SJSA1 (cell line): ENCODE measurements around the gene EIF4G3. TPM values are rescaled to one million over a fixed set of nuclear protein-coding genes. Genes with fewer than 3 reads are reported as not detected.
A peak's percentile ranks its signal among the peaks of the same experiment; 100 is the strongest.

Experiments
- DNase-seq, 2 experiments: peaks; one replicate each; pipeline ENCODE4 v3.0.0-alpha.2; 2015 to 2020; ENCODE audit warnings: low spot score in 2 of 2, low read depth in 1 of 2
- H3K27ac ChIP-seq: fragments of 250-450 bp; sonication (Bioruptor Pico); 2 replicates; pipeline ENCODE4 v1.5.1; 2020; ENCODE audit warnings: mild to moderate bottlenecking, moderate library complexity
- H3K27me3 ChIP-seq: fragments of 250-450 bp; sonication (Bioruptor Pico); replicated peaks from 2 replicates; pipeline ENCODE4 v1.5.1; 2020; ENCODE audit warnings: mild to moderate bottlenecking, moderate library complexity
- H3K36me3 ChIP-seq: fragments of 250-450 bp; sonication (Bioruptor Pico); 2 replicates; pipeline ENCODE4 v1.5.1; 2020; ENCODE audit warnings: mild to moderate bottlenecking
- H3K4me1 ChIP-seq: fragments of 250-450 bp; sonication (Bioruptor Pico); replicated peaks from 2 replicates; pipeline ENCODE4 v1.6.1; 2021; ENCODE audit warnings: mild to moderate bottlenecking
- H3K4me3 ChIP-seq: fragments of 250-450 bp; sonication (Bioruptor Pico); 2 replicates; pipeline ENCODE4 v1.5.1; 2020; ENCODE audit warnings: mild to moderate bottlenecking
- H3K9me3 ChIP-seq: fragments of 250-450 bp; sonication (Bioruptor Pico); replicated peaks from 2 replicates; pipeline ENCODE4 v1.5.1; 2020; ENCODE audit warnings: mild to moderate bottlenecking
- total RNA-seq: library from RNA; depleted of rRNA; stranded (reverse); fragments of >200 nt; shearing (Covaris generic); gene quantifications from 2 replicates; pipeline ENCODE4 v1.2.3, GENCODE V29; 2014

The EIF4G3 gene
- total RNA-seq, 1 experiment from 2014 or later = 30.2 TPM

DNA sequence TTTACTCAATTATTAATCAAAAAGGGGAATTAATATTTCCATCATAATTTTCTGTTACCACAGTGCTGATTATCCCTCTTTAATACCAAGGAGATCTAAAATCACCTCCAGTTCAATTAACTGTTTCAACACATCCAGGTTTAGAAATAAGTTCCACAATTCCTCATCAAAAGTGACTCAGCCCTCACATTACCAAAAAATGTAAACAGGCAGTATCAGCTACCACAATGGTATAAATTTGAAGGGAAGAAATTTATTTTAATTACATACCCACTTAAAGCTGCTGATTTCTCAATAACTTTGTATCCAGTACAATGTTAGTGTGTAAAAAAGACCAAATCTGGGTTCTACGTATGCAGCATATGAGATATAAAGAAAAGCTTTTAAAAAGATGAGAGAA, 51.9 kb downstream of the EIF4G3 start:
- Histone ChIP-seq H3K27ac (peak overlapping the region; percentile 16; the same call in 1 of the 2 replicates), H3K4me3 (no peak overlapping the region), H3K9me3 (no peaks in the 10 kb centered on the region), H3K36me3 (no peaks in the 10 kb centered on the region), H3K27me3 (no peaks in the 10 kb centered on the region), H3K4me1 (peaks cover 39% of the 10 kb centered on the region)
- DNase-seq = peak in 1 of 2 experiments; percentile 31

- Histone ChIP-seq H3K4me1 (peaks cover 39% of the 10 kb centered on the region), H3K27me3 (no peaks in the 10 kb centered on the region), H3K36me3 (no peaks in the 10 kb centered on the region), H3K9me3 (no peaks in the 10 kb centered on the region), H3K27ac (no peak overlapping the region; the same call in 1 of the 2 replicates), H3K4me3 (no peak overlapping the region)
- no peak for DNase-seq
Observed at GRCh38 chr1:21123287-21123948, 53.3 kb downstream of the EIF4G3 start.

DNA sequence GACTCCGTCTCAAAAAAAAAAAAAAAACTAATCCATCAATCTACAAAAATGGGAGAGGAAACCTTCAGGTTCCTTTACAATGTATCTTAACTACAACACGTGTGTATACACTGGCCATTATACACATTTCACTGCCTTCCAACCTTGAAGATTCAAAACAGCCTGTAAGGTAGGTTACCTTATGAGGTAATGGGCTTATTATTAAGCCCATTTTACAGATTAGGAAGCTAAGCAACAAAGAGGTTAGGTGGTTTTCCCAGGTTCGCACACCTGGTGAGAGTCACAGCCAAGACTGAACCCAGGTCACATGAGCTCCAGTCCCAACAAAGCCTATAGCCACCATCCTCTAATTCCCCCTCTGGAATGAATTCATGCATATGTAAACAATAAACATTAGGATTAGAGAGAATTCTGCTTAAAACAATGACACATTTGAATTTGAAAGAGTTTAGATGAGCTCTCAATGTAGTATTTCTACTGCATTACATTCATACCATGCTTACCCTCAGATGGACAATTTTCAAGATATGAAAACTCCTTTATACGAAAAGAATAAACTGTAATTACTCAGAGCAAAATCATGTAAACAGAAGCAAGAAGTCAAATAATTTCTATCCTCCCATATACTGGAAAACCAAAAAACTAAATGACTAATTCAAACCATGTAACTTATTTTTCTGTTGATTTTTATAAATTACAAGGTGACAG, 54.8 kb downstream of the EIF4G3 start:
- H3K36me3 ChIP-seq = no peaks in the 10 kb centered on the region
- peaks cover 52% of the 10 kb centered on the region for H3K4me1 ChIP-seq
- no peak overlapping the region for H3K27ac ChIP-seq
- no peaks in the 10 kb centered on the region for H3K9me3 ChIP-seq
- no peaks in the 10 kb centered on the region for H3K27me3 ChIP-seq
- H3K4me3 ChIP-seq = no peak overlapping the region
- DNase-seq = peak in 1 of 2 experiments; percentile 47

- Histone ChIP-seq H3K27ac (no peak overlapping the region), H3K4me1 (peaks cover 31% of the 10 kb centered on the region), H3K4me3 (no peak overlapping the region), H3K36me3 (peaks cover 7% of the 10 kb centered on the region; the same call in 1 of the 2 replicates), H3K27me3 (no peaks in the 10 kb centered on the region), H3K9me3 (no peaks in the 10 kb centered on the region)
- no peak for DNase-seq
Observed at GRCh38 chr1:21118167-21118566, 58.5 kb downstream of the EIF4G3 start.

GRCh38 chr1:21117597-21118001, 59.1 kb downstream of the EIF4G3 start:
- peaks cover 25% of the 10 kb centered on the region for H3K4me1 ChIP-seq
- peaks cover 7% of the 10 kb centered on the region; the same call in 1 of the 2 replicates for H3K36me3 ChIP-seq
- DNase-seq = peak in 1 of 2 experiments; percentile 22
- no peaks in the 10 kb centered on the region for H3K9me3 ChIP-seq
- no peaks in the 10 kb centered on the region for H3K27me3 ChIP-seq
- H3K4me3 ChIP-seq = no peak overlapping the region
- H3K27ac ChIP-seq = no peak overlapping the region

GRCh38 chr1:21117159-21117558, 59.5 kb downstream of the EIF4G3 start:
- Histone ChIP-seq H3K4me1 (peaks cover 21% of the 10 kb centered on the region), H3K27ac (no peak overlapping the region), H3K36me3 (peaks cover 7% of the 10 kb centered on the region; the same call in 1 of the 2 replicates), H3K9me3 (no peaks in the 10 kb centered on the region), H3K27me3 (no peaks in the 10 kb centered on the region), H3K4me3 (no peak overlapping the region)
- no peak for DNase-seq

- H3K27ac ChIP-seq = no peak overlapping the region
- no peaks in the 10 kb centered on the region for H3K27me3 ChIP-seq
- H3K9me3 ChIP-seq = no peaks in the 10 kb centered on the region
- no peak overlapping the region for H3K4me3 ChIP-seq
- peaks cover 13% of the 10 kb centered on the region for H3K4me1 ChIP-seq
- H3K36me3 ChIP-seq = peaks cover 7% of the 10 kb centered on the region; the same call in 1 of the 2 replicates
- DNase-seq = no peak
Observed at GRCh38 chr1:21115098-21115760, 61.5 kb downstream of the EIF4G3 start.

GRCh38 chr1:21114431-21114830, 62.3 kb downstream of the EIF4G3 start:
- peaks cover 13% of the 10 kb centered on the region for H3K4me1 ChIP-seq
- H3K9me3 ChIP-seq = no peaks in the 10 kb centered on the region
- H3K4me3 ChIP-seq = no peak overlapping the region
- no peaks in the 10 kb centered on the region for H3K27me3 ChIP-seq
- H3K36me3 ChIP-seq = peaks cover 7% of the 10 kb centered on the region; the same call in 1 of the 2 replicates
- no peak overlapping the region for H3K27ac ChIP-seq
- no peak for DNase-seq

- no peaks in the 10 kb centered on the region for H3K27me3 ChIP-seq
- no peak overlapping the region for H3K27ac ChIP-seq
- H3K4me1 ChIP-seq = no peaks in the 10 kb centered on the region
- H3K4me3 ChIP-seq = no peak overlapping the region
- peaks cover 5% of the 10 kb centered on the region; the same call in 1 of the 2 replicates for H3K36me3 ChIP-seq
- no peak for DNase-seq
- no peaks in the 10 kb centered on the region for H3K9me3 ChIP-seq
Observed at GRCh38 chr1:21110163-21110562, 66.5 kb downstream of the EIF4G3 start.

- no peaks in the 10 kb centered on the region for H3K27me3 ChIP-seq
- no peak overlapping the region for H3K4me3 ChIP-seq
- no peaks in the 10 kb centered on the region for H3K9me3 ChIP-seq
- no peak overlapping the region for H3K27ac ChIP-seq
- DNase-seq = no peak
- no peaks in the 10 kb centered on the region for H3K4me1 ChIP-seq
- H3K36me3 ChIP-seq = 0 out of 2 replicates have a peak, but pooled peaks cover 4% of the 10 kb centered on the region
Observed at GRCh38 chr1:21106709-21107108, 70.0 kb downstream of the EIF4G3 start.

DNA sequence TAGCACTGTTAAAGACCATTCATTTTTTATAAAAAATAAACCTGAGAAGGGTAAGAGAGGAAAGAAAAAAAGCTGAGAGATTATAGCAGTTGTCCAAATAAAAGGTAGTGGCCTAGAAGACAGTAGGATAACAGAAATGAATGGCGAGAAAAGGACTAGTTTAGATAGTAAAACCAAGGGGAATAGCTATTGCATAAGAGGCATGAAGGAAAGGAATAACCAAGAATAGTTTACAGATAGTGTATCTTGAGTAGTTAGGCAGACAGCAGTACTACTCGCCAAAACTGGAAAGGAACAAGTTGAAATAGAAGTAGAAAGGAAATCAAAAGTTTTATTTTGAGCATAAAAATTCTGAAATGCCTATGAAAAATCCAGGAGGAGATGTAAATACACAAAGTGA, 70.5 kb downstream of the EIF4G3 start:
- 0 out of 2 replicates have a peak, but pooled peaks cover 4% of the 10 kb centered on the region for H3K36me3 ChIP-seq
- no peak overlapping the region for H3K4me3 ChIP-seq
- no peaks in the 10 kb centered on the region for H3K27me3 ChIP-seq
- H3K9me3 ChIP-seq = no peaks in the 10 kb centered on the region
- H3K27ac ChIP-seq = no peak overlapping the region
- no peaks in the 10 kb centered on the region for H3K4me1 ChIP-seq
- no peak for DNase-seq

GRCh38 chr1:21105807-21106206, 70.9 kb downstream of the EIF4G3 start:
- Histone ChIP-seq H3K27ac (no peak overlapping the region), H3K4me1 (no peaks in the 10 kb centered on the region), H3K9me3 (no peaks in the 10 kb centered on the region), H3K27me3 (no peaks in the 10 kb centered on the region), H3K36me3 (0 out of 2 replicates have a peak, but pooled peaks cover 4% of the 10 kb centered on the region), H3K4me3 (no peak overlapping the region)
- DNase-seq = no peak

DNA sequence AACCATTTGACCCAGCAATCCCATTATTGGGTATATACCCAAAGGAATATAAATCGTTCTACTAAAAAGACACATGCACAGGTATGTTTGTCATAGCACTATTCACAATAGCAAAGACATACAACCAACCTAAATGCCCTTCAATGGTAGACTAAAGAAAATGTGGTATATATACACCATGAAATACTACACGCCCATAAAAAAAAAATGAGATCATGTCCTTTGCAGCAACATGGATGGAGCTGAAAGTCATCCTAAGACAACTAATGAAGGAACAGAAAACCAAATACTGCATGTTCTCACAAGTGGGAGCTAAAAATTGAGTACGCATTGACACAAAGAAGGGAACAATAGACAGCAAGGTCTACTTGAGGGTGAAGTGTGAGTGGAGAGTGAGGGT, 72.0 kb downstream of the EIF4G3 start:
- Histone ChIP-seq H3K4me3 (no peak overlapping the region), H3K27me3 (no peaks in the 10 kb centered on the region), H3K27ac (no peak overlapping the region), H3K9me3 (no peaks in the 10 kb centered on the region), H3K36me3 (peaks cover 7% of the 10 kb centered on the region; the same call in 1 of the 2 replicates), H3K4me1 (no peaks in the 10 kb centered on the region)
- DNase-seq = no peak

- Histone ChIP-seq H3K27me3 (no peaks in the 10 kb centered on the region), H3K36me3 (peaks cover 11% of the 10 kb centered on the region; the same call in 1 of the 2 replicates), H3K27ac (no peak overlapping the region), H3K4me3 (no peak overlapping the region), H3K9me3 (no peaks in the 10 kb centered on the region), H3K4me1 (no peaks in the 10 kb centered on the region)
- no peak for DNase-seq
Observed at GRCh38 chr1:21100481-21100921, 76.2 kb downstream of the EIF4G3 start.
